Tibial artery (tissue), 4 donors: ENCODE results near the gene ERP27.
A peak's percentile ranks its signal among the peaks of the same experiment; 100 is the strongest.

Source experiments
- DNase-seq, 2 donors: peaks; one replicate each; pipeline ENCODE4 v3.0.0-alpha.2; 2019
- H3K27ac ChIP-seq, 2 donors: fragments of 200-600 bp; sonication (generic) in 1 of 2; 1 replicate in 1 of 2; 2 replicates in 1 of 2; pipeline ENCODE4 v1.5.1; 2018 to 2019; ENCODE audit warnings: mild to moderate bottlenecking in 1 of 2
- H3K27me3 ChIP-seq, 2 donors: fragments of 200-600 bp; sonication (generic) in 1 of 2; one replicate each; pipeline versions ENCODE4 v1.5.1 to v1.6.0; 2016 to 2019
- H3K36me3 ChIP-seq, 3 donors: fragments of 200-600 bp; sonication (generic) in 2 of 3; one replicate each; pipeline ENCODE4 v1.5.1; 2016 to 2019; ENCODE audit warnings: mild to moderate bottlenecking in 2 of 3
- H3K4me1 ChIP-seq, 4 donors: fragments of 200-600 bp; sonication (generic) in 2 of 4; 1 replicate in 3 of 4; 2 replicates in 1 of 4; pipeline ENCODE4 v1.5.1; 2016 to 2019
- H3K4me3 ChIP-seq, 2 donors: fragments of 200-600 bp; sonication (generic) in 1 of 2; 1 replicate in 1 of 2; 2 replicates in 1 of 2; pipeline ENCODE4 v1.5.1; 2018 to 2019; ENCODE audit warnings: mild to moderate bottlenecking in 2 of 2
- H3K9me3 ChIP-seq, 3 donors: fragments of 200-600 bp; sonication (generic) in 1 of 3; one replicate each; pipeline ENCODE4 v1.5.1; 2016 to 2019
- CTCF ChIP-seq, 2 experiments: fragments of 200-600 bp in 1 of 2; fragments of 450-650 bp in 1 of 2; IDR thresholded peaks; one replicate each; pipeline ENCODE4 v1.5.1; 2017 to 2019; ENCODE audit warnings: antibody characterized with exemption in 2 of 2, mild to moderate bottlenecking in 1 of 2, moderate library complexity in 1 of 2
- intact Hi-C: fragments of 100-400 bp; cut with DNase I; formaldehyde crosslinking; loops from one replicate; pipeline ENCODE4 v1.15.0; 2023; ENCODE audit warnings: low total_unique reads

Gene ERP27

GRCh38 chr12:14913381-14913781 is 25.0 kb downstream of the ERP27 start:
- peak in 1 of 2 donors; percentile 31 for DNase-seq
- intact Hi-C loops = no loop called here
- H3K27me3 ChIP-seq = no peaks in the 10 kb centered on the region
- no peaks in the 10 kb centered on the region for H3K4me1 ChIP-seq
- H3K27ac ChIP-seq = no peak overlapping the region
- H3K36me3 ChIP-seq = no peaks in the 10 kb centered on the region
- H3K4me3 ChIP-seq = no peak overlapping the region
- TF ChIP-seq CTCF (IDR thresholded peaks at IDR 0.05) = no peak
- no peaks in the 10 kb centered on the region for H3K9me3 ChIP-seq

- H3K4me1 ChIP-seq = peaks cover 0 to 6% (median 2%) of the 10 kb centered on the region in 4 donors
- H3K9me3 ChIP-seq = no peaks in the 10 kb centered on the region
- intact Hi-C loops = no loop called here
- no peak for TF ChIP-seq CTCF (IDR thresholded peaks at IDR 0.05)
- H3K4me3 ChIP-seq = no peak overlapping the region
- no peak for DNase-seq
- no peaks in the 10 kb centered on the region for H3K27me3 ChIP-seq
- H3K36me3 ChIP-seq = no peaks in the 10 kb centered on the region
- no peak overlapping the region for H3K27ac ChIP-seq
Measured at GRCh38 chr12:14911131-14911530, 27.2 kb downstream of the ERP27 start.

GRCh38 chr12:14910090-14910915 is 28.0 kb downstream of the ERP27 start:
- Histone ChIP-seq H3K4me3 (no peak overlapping the region), H3K9me3 (no peaks in the 10 kb centered on the region), H3K36me3 (no peaks in the 10 kb centered on the region), H3K27ac (no peak overlapping the region), H3K4me1 (peaks cover 0 to 15% (median 10%) of the 10 kb centered on the region in 4 donors), H3K27me3 (no peaks in the 10 kb centered on the region)
- intact Hi-C loops = no loop called here
- TF ChIP-seq CTCF (IDR thresholded peaks at IDR 0.05) = no peak
- no peak for DNase-seq

- H3K4me1 ChIP-seq = peaks cover 0 to 37% (median 23%) of the 10 kb centered on the region in 4 donors
- no peak for DNase-seq
- H3K27me3 ChIP-seq = no peaks in the 10 kb centered on the region
- H3K4me3 ChIP-seq = no peak overlapping the region
- intact Hi-C loops = no loop called here
- TF ChIP-seq CTCF (IDR thresholded peaks at IDR 0.05) = no peak
- no peak overlapping the region for H3K27ac ChIP-seq
- no peaks in the 10 kb centered on the region for H3K9me3 ChIP-seq
- H3K36me3 ChIP-seq = no peaks in the 10 kb centered on the region
Measured at GRCh38 chr12:14907953-14908352, 30.4 kb downstream of the ERP27 start.

- H3K4me3 ChIP-seq = no peak overlapping the region
- peaks cover 0 to 41% (median 24%) of the 10 kb centered on the region in 4 donors for H3K4me1 ChIP-seq
- no peak for TF ChIP-seq CTCF (IDR thresholded peaks at IDR 0.05)
- H3K36me3 ChIP-seq = no peaks in the 10 kb centered on the region
- H3K9me3 ChIP-seq = no peaks in the 10 kb centered on the region
- intact Hi-C loops = no loop called here
- H3K27me3 ChIP-seq = no peaks in the 10 kb centered on the region
- DNase-seq = no peak
- H3K27ac ChIP-seq = peak overlapping the region; percentile 51 to 52
Measured at GRCh38 chr12:14906114-14906513, 32.2 kb downstream of the ERP27 start.
